ENCODE measurements around the gene CSKMT. TPM values are rescaled to one million over a fixed set of nuclear protein-coding genes. Genes with fewer than 3 reads are reported as not detected.
A peak's percentile ranks its signal among the peaks of the same experiment; 100 is the strongest.
"Not testable (repeated sequence)": the region's sequence is repeated elsewhere in the genome, so short reads cannot be mapped to it uniquely, and the experiment has no call there.

The CSKMT gene
- total and polyA plus RNA-seq, 9 donors: 3.6 to 31.5 (median 20.6) TPM

GRCh38 chr11:62694455-62695167, 29.5 kb downstream of the CSKMT start:
- Histone ChIP-seq H3K27me3 (no peaks in the 10 kb centered on the region), H3K9me3 (no peaks in the 10 kb centered on the region), H3K4me1 (ENCODE audit: insufficient read depth) (peaks cover 2% of the 10 kb centered on the region), H3K36me3 (no peaks in the 10 kb centered on the region), H3K4me3 (no peak overlapping the region), H3K27ac (no peak overlapping the region)
- peak; percentile 56 to 65 (median 59) for TF ChIP-seq CTCF (IDR thresholded peaks at IDR 0.05)
- no peak for TF ChIP-seq POLR2A (IDR thresholded peaks at IDR 0.05)
- no peak for TF ChIP-seq EP300 (IDR thresholded peaks at IDR 0.05)
- peak; percentile 76 to 87 (median 79) for DNase-seq
- 46 to 50% (median 48%) methylated on average over 14 of the region's 14 CpGs for WGBS, 3 donors
- intact Hi-C loops (cut with DNase I): loop anchor here in 2 of 4 donors (5.0 to 10.0 kb wide), 3 partner anchors 100 to 302 kb away; partner anchors contain the start of gene TUT1 (in 1 of the 2)

- no peak overlapping the region for H3K4me3 ChIP-seq
- WGBS, 3 donors: 91 to 96% (median 95%) methylated on average over 11 of the region's 11 CpGs
- H3K27ac ChIP-seq: no peak overlapping the region
- no peak for TF ChIP-seq EP300 (IDR thresholded peaks at IDR 0.05)
- TF ChIP-seq POLR2A (IDR thresholded peaks at IDR 0.05): no peak
- no peak for TF ChIP-seq CTCF (IDR thresholded peaks at IDR 0.05)
- peaks cover 10% of the 10 kb centered on the region for H3K4me1 ChIP-seq (ENCODE audit: insufficient read depth)
- no peaks in the 10 kb centered on the region for H3K9me3 ChIP-seq
- DNase-seq: peak in 1 of 5 donors; percentile 11
- no peaks in the 10 kb centered on the region for H3K27me3 ChIP-seq
- H3K36me3 ChIP-seq: no peaks in the 10 kb centered on the region
- intact Hi-C loops (cut with DNase I): no loop called here
These were observed 37.1 kb downstream of the CSKMT start for GRCh38 chr11:62702246-62702645.

GRCh38 chr11:62703921-62704320, 38.8 kb downstream of the CSKMT start:
- H3K4me3 ChIP-seq; H3K27ac ChIP-seq; intact Hi-C loops (cut with DNase I); H3K27me3 ChIP-seq; H3K36me3 ChIP-seq; H3K9me3 ChIP-seq: not testable (repeated sequence)
- 91 to 99% (median 99%) methylated on average over 4 of the region's 4 CpGs for WGBS, 3 donors
- DNase-seq: peak in 1 of 5 donors; percentile 30
- peaks cover 18% of the 10 kb centered on the region for H3K4me1 ChIP-seq (ENCODE audit: insufficient read depth)

- peaks cover 18% of the 10 kb centered on the region for H3K4me1 ChIP-seq (ENCODE audit: insufficient read depth)
- TF ChIP-seq CTCF (IDR thresholded peaks at IDR 0.05): no peak
- TF ChIP-seq EP300 (IDR thresholded peaks at IDR 0.05): no peak
- no peak for TF ChIP-seq POLR2A (IDR thresholded peaks at IDR 0.05)
- intact Hi-C loops (cut with DNase I): no loop called here
- DNase-seq: peak in 2 of 5 donors; percentile 43 to 49
- H3K36me3 ChIP-seq: no peaks in the 10 kb centered on the region
- H3K27me3 ChIP-seq: no peaks in the 10 kb centered on the region
- no peaks in the 10 kb centered on the region for H3K9me3 ChIP-seq
- H3K4me3 ChIP-seq: peak overlapping the region; percentile 67
- H3K27ac ChIP-seq: peak overlapping the region in 1 of 2 donors; percentile 54
- WGBS, 3 donors: 38 to 40% (median 38%) methylated on average over 7 of the region's 7 CpGs
These were observed 40.3 kb downstream of the CSKMT start for GRCh38 chr11:62705413-62705812.
